ENCODE data around the gene ITGB5.

DNA sequence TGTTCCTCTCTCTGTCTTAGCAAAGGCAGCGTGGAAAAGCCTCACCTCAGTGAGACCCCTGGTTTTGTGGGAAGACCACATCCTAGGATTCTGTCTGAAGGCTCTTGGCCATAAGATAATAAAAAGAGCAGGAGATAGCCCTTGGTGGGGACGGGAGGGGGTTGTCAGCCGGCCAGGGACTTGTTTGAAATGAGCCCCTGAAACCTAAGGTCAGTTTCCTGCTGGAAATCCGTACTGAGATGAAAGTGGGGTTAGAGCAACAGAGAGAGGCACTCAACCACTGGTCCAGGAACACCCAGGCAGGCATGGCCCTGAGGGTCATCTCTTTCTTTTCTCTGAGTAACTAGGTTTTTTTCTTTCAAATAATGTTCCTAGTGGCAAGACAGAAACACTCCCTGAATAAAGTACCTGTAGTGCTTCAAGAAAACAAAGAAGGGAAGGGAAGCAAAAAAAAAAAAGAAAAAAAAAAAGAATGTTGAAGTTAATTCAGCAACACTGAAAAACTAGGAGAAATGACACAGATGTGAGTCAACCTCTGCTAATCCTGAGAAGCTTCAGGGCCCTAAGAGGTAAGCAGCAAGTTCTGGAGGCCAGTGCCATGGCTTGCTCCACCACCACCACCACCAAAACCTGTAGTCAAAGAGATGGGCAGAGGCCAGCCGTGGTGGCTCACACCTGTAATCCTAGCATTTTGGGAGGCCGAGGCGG lies 3.2 kb downstream of the ITGB5 start:
- TF ChIP-seq, protein P1, sequence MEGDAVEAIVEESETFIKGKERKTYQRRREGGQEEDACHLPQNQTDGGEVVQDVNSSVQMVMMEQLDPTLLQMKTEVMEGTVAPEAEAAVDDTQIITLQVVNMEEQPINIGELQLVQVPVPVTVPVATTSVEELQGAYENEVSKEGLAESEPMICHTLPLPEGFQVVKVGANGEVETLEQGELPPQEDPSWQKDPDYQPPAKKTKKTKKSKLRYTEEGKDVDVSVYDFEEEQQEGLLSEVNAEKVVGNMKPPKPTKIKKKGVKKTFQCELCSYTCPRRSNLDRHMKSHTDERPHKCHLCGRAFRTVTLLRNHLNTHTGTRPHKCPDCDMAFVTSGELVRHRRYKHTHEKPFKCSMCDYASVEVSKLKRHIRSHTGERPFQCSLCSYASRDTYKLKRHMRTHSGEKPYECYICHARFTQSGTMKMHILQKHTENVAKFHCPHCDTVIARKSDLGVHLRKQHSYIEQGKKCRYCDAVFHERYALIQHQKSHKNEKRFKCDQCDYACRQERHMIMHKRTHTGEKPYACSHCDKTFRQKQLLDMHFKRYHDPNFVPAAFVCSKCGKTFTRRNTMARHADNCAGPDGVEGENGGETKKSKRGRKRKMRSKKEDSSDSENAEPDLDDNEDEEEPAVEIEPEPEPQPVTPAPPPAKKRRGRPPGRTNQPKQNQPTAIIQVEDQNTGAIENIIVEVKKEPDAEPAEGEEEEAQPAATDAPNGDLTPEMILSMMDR (conservative IDR thresholded peaks at IDR 0.05; ENCODE audit: low read depth, low read length) = no peak
- TF ChIP-seq EZH2phosphoT487 (IDR thresholded peaks at IDR 0.05; ENCODE audit: borderline replicate concordance, low read length) (no peak), EZH2 (IDR thresholded peaks at IDR 0.05; ENCODE audit: low read length, unreplicated experiment) (no peak)
